K562 (cell line): ENCODE data around the gene MRGPRE. TPM values are rescaled to one million over a fixed set of nuclear protein-coding genes. Genes with fewer than 3 reads are reported as not detected.

Experiments
- CHCHD3 ChIP-seq: fragments of 250-450 bp; sonication (Bioruptor Pico); IDR thresholded peaks from 2 replicates; pipeline ENCODE4 v2.1.2; 2022; ENCODE audit warnings: mild to moderate bottlenecking
- CREB3 ChIP-seq: fragments of 450-650 bp; conservative IDR thresholded peaks from 2 replicates; pipeline ENCODE4 v1.6.1; 2016; ENCODE audit warnings: missing genetic modification characterization, low read depth, mild to moderate bottlenecking, missing compliant biosample characterization, moderate library complexity
- CXXC5 ChIP-seq: fragments of 250-450 bp; sonication (Bioruptor Pico); IDR thresholded peaks from 2 replicates; pipeline ENCODE4 v1.8.0; 2022; ENCODE audit warnings: inconsistent platforms, mild to moderate bottlenecking, moderate library complexity
- E2F4 ChIP-seq: sonication (generic); formaldehyde crosslinking; IDR thresholded peaks from 2 replicates; pipeline ENCODE4 v1.8.0; 2022; ENCODE audit warnings: mild to moderate bottlenecking, low read depth, missing genetic modification reagents
- JUN ChIP-seq, 2 experiments: sonication (generic) in 1 of 2; formaldehyde crosslinking in 1 of 2; IDR thresholded peaks; 2 replicates each; pipeline versions ENCODE4 v1.6.1 to v1.8.0; 2012 to 2022; ENCODE audit warnings: borderline replicate concordance in 2 of 2, mild to moderate bottlenecking in 2 of 2, improper control_type of control experiment in 1 of 2, low read depth in 1 of 2, low read length in 1 of 2, missing genetic modification reagents in 1 of 2
- JUND ChIP-seq, 2 experiments: IDR thresholded peaks; 2 replicates in 1 of 2; 3 replicates in 1 of 2; pipeline ENCODE4 v1.6.1; 2011; ENCODE audit warnings: borderline replicate concordance in 2 of 2, low read depth in 2 of 2, low read length in 2 of 2, improper control_type of control experiment in 1 of 2, missing biosample characterization in 1 of 2, missing genetic modification characterization in 1 of 2, missing genetic modification reagents in 1 of 2
- KAT7 ChIP-seq: sonication (generic); formaldehyde crosslinking; IDR thresholded peaks from 2 replicates; pipeline ENCODE4 v1.8.0; 2022; ENCODE audit warnings: missing genetic modification reagents, mild to moderate bottlenecking, borderline replicate concordance
- NCOR1 ChIP-seq: fragments of 450-650 bp; IDR thresholded peaks from 2 replicates; pipeline ENCODE4 v1.6.1; 2016; ENCODE audit warnings: mild to moderate bottlenecking, moderate library complexity
- POLR3G ChIP-seq: IDR thresholded peaks from 2 replicates; pipeline ENCODE4 v1.6.1; 2011; ENCODE audit not compliant: insufficient read length, insufficient replicate concordance; ENCODE audit errors: extremely low read depth
- SMAD4 ChIP-seq: fragments of 250-450 bp; sonication (Bioruptor Pico); conservative IDR thresholded peaks from 2 replicates; pipeline ENCODE4 v1.8.0; 2021; ENCODE audit warnings: inconsistent platforms, mild to moderate bottlenecking, moderate library complexity
- STAT5B ChIP-seq: fragments of 250-450 bp; sonication (Bioruptor Pico); IDR thresholded peaks from 2 replicates; pipeline ENCODE4 v1.8.0; 2021; ENCODE audit warnings: mild to moderate bottlenecking, inconsistent platforms
- TOE1 ChIP-seq, 2 experiments: fragments of 450-650 bp in 1 of 2; sonication (generic) in 1 of 2; formaldehyde crosslinking in 1 of 2; IDR thresholded peaks; 2 replicates each; pipeline versions ENCODE4 v1.7.1 to v1.8.0; 2016 to 2022; ENCODE audit warnings: borderline replicate concordance in 2 of 2, mild to moderate bottlenecking in 2 of 2, antibody characterized with exemption in 1 of 2, inconsistent platforms in 1 of 2, low read depth in 1 of 2, missing genetic modification reagents in 1 of 2, moderate library complexity in 1 of 2
- ZBTB8A ChIP-seq: fragments of 450-650 bp; IDR thresholded peaks from 2 replicates; pipeline ENCODE4 v1.6.1; 2018; ENCODE audit warnings: mild to moderate bottlenecking, moderate library complexity; ENCODE audit not compliant: partially characterized antibody
- ZNF224 ChIP-seq: sonication (generic); formaldehyde crosslinking; IDR thresholded peaks from 2 replicates; pipeline ENCODE4 v1.8.0; 2022; ENCODE audit warnings: mild to moderate bottlenecking, missing genetic modification reagents
- ZNF324 ChIP-seq: fragments of 250-450 bp; sonication (Bioruptor Pico); IDR thresholded peaks from 2 replicates; pipeline ENCODE4 v1.4.0; 2020; ENCODE audit warnings: mild to moderate bottlenecking
- ZNF408 ChIP-seq: fragments of 250-450 bp; sonication (Bioruptor Pico); IDR thresholded peaks from 2 replicates; pipeline ENCODE4 v1.4.0; 2020; ENCODE audit warnings: low read depth, mild to moderate bottlenecking, moderate library complexity
- ZNF695 ChIP-seq: fragments of 450-650 bp; formaldehyde crosslinking; IDR thresholded peaks from 2 replicates; pipeline ENCODE4 v1.4.0; 2020; ENCODE audit warnings: mild to moderate bottlenecking, moderate library complexity
- ZNF717 ChIP-seq: fragments of 250-450 bp; sonication (Bioruptor Pico); IDR thresholded peaks from 2 replicates; pipeline ENCODE4 v1.5.0; 2021
- polyA plus RNA-seq, 8 experiments: library from polyadenylated mRNA; depleted of rRNA in 4 of 8; stranded (reverse) in 5 of 8; unstranded in 3 of 8; fragments of >200 nt; fragmentation: Nextera tagmentation in 2 of 8; fragmentation: Illumina TruSeq in 1 of 8; extraction: Ambion mirVana in 2 of 8; extraction: Trizol in 1 of 8; gene quantifications; 2 replicates each; pipeline versions ENCODE4 v1.2.1 to v1.2.3, GENCODE V29; 2011 to 2014; ENCODE audit warnings: inconsistent platforms in 1 of 8, missing spikeins in 1 of 8
- total RNA-seq, 7 experiments: library from RNA; depleted of rRNA in 6 of 7; stranded (reverse); fragments of >200 nt in 6 of 7; fragmentation: Illumina TruSeq in 2 of 7; extraction: Trizol in 2 of 7; gene quantifications; 2 replicates each; pipeline versions ENCODE4 v1.2.1 to v1.2.3, GENCODE V29; 2011 to 2021; ENCODE audit warnings: low replicate concordance in 1 of 7

MRGPRE gene
- total and polyA plus RNA-seq, 9 of the 15 experiments (the other 6 are each of a cell fraction or from before 2014, with no cell fraction given) = not detected

- no peak for TF ChIP-seq JUN (IDR thresholded peaks at IDR 0.05; ENCODE audit: borderline replicate concordance, low read depth, low read length)
- TF ChIP-seq JUN (CRISPR knock-in tag; IDR thresholded peaks at IDR 0.05; ENCODE audit: borderline replicate concordance) = no peak
- TF ChIP-seq KAT7 (CRISPR knock-in tag) = no peak
- TF ChIP-seq JUND (IDR thresholded peaks at IDR 0.05; ENCODE audit: borderline replicate concordance, low read depth, low read length) = peak; percentile 17; the same call in 1 of the 2 replicates
- TF ChIP-seq JUND (tag; IDR thresholded peaks at IDR 0.05; ENCODE audit: borderline replicate concordance, low read depth, low read length) = no peak
- TF ChIP-seq ZNF695 (CRISPR knock-in tag) = no peak
- TF ChIP-seq ZNF324 (CRISPR knock-in tag) = no peak
- no peak for TF ChIP-seq ZBTB8A
- no peak for TF ChIP-seq POLR3G
- TF ChIP-seq ZNF408 (CRISPR knock-in tag) = no peak
- TF ChIP-seq TOE1 (IDR thresholded peaks at IDR 0.05; ENCODE audit: borderline replicate concordance) = no peak
- TF ChIP-seq TOE1 (CRISPR knock-in tag; IDR thresholded peaks at IDR 0.05; ENCODE audit: borderline replicate concordance, low read depth) = no peak
- peak; percentile 84 for TF ChIP-seq NCOR1
- no peak for TF ChIP-seq CHCHD3 (CRISPR knock-in tag)
- peak; percentile 56 for TF ChIP-seq CXXC5 (CRISPR knock-in tag)
- TF ChIP-seq ZNF717 = no peak
- TF ChIP-seq E2F4 (CRISPR knock-in tag) = no peak
- no peak for TF ChIP-seq STAT5B (CRISPR knock-in tag)
- 0 out of 2 replicates have a peak, but pooled peaks have one; percentile 39 for TF ChIP-seq CREB3 (tag)
- peak; percentile 97 for TF ChIP-seq SMAD4 (CRISPR knock-in tag)
- no peak for TF ChIP-seq ZNF224 (CRISPR knock-in tag)
Measured at GRCh38 chr11:3231851-3232744, at the start of gene MRGPRE (continued).
